Endothelial cell (in vitro differentiated cells): ENCODE results near the gene INPP4A. TPM values are rescaled to one million over a fixed set of nuclear protein-coding genes. Genes with fewer than 3 reads are reported as not detected.

Experiments
- DNase-seq: peaks from one replicate; pipeline ENCODE4 v3.0.0; 2021; ENCODE audit warnings: low spot score
- H3K27ac Mint-ChIP-seq: one replicate; pipeline ENCODE4 v1.8.0; 2021; ENCODE audit warnings: mixed read lengths, inconsistent platforms; ENCODE audit not compliant: unreplicated experiment
- H3K27me3 Mint-ChIP-seq: one replicate; pipeline ENCODE4 v1.8.0; 2021; ENCODE audit warnings: mild to moderate bottlenecking, moderate library complexity, mixed read lengths, inconsistent platforms; ENCODE audit not compliant: unreplicated experiment
- H3K36me3 Mint-ChIP-seq: one replicate; pipeline ENCODE4 v1.8.0; 2021; ENCODE audit warnings: mild to moderate bottlenecking, low read depth, mixed read lengths, inconsistent platforms; ENCODE audit not compliant: unreplicated experiment
- H3K4me1 Mint-ChIP-seq: one replicate; pipeline ENCODE4 v1.8.0; 2021; ENCODE audit warnings: mild to moderate bottlenecking, mixed read lengths, inconsistent platforms; ENCODE audit not compliant: unreplicated experiment
- H3K4me3 Mint-ChIP-seq: one replicate; pipeline ENCODE4 v1.8.0; 2021; ENCODE audit warnings: mild to moderate bottlenecking, mixed read lengths, inconsistent platforms; ENCODE audit not compliant: unreplicated experiment
- H3K9me3 Mint-ChIP-seq: one replicate; pipeline ENCODE4 v1.8.0; 2021; ENCODE audit warnings: mixed read lengths, inconsistent platforms; ENCODE audit not compliant: unreplicated experiment
- CTCF ChIP-seq: fragments of 200-600 bp; sonication (generic); IDR thresholded peaks from one replicate; pipeline ENCODE4 v1.5.0; 2021; ENCODE audit warnings: antibody characterized with exemption; ENCODE audit not compliant: unreplicated experiment
- long read RNA-seq: library from polyadenylated mRNA; unstranded; transcript quantifications from one replicate; pipeline ENCODE4 v2.0.0, GENCODE V29; 2020; ENCODE audit not compliant: unreplicated experiment
- total RNA-seq: library from RNA; stranded (reverse); fragmentation: NEBNext Ultra II Directional; extraction: Animal tissue kit (Norgen Biotek cat#: 25700); gene quantifications from one replicate; pipeline ENCODE4 v1.2.1, GENCODE V29; 2021; ENCODE audit not compliant: unreplicated experiment

INPP4A gene
- total RNA-seq = 26.8 TPM
- long read RNA-seq = 0 reads

- Mint-ChIP-seq H3K27me3 (peaks cover 3% of the 10 kb centered on the region), H3K36me3 (peaks cover 3% of the 10 kb centered on the region), H3K9me3 (no peaks in the 10 kb centered on the region), H3K4me3 (peak within 1 kb of the TSS; percentile 98), H3K27ac (peak within 1 kb of the TSS; percentile 88), H3K4me1 (peaks cover 11% of the 10 kb centered on the region)
- no peak for TF ChIP-seq CTCF
- DNase-seq = peak; percentile 89
Observed at GRCh38 chr2:98444436-98445176, at the start of gene INPP4A. Gene INPP4A (plus strand): TSS chr2:98444858. CDS start chr2:98520049, 75,191 bp downstream.

- H3K4me3 Mint-ChIP-seq = no peak overlapping the region
- no peaks in the 10 kb centered on the region for H3K9me3 Mint-ChIP-seq
- TF ChIP-seq CTCF = no peak
- H3K36me3 Mint-ChIP-seq = no peaks in the 10 kb centered on the region
- H3K27me3 Mint-ChIP-seq = peaks cover 15% of the 10 kb centered on the region
- H3K27ac Mint-ChIP-seq = no peak overlapping the region
- DNase-seq = no peak
- peaks cover 21% of the 10 kb centered on the region for H3K4me1 Mint-ChIP-seq
Observed at GRCh38 chr2:98395977-98396376, 48.7 kb upstream of the INPP4A start.

GRCh38 chr2:98396745-98397355 lies 47.8 kb upstream of the INPP4A start:
- TF ChIP-seq CTCF = no peak

GRCh38 chr2:98399140-98399539 lies 45.5 kb upstream of the INPP4A start:
- H3K27ac Mint-ChIP-seq = no peak overlapping the region
- no peaks in the 10 kb centered on the region for H3K36me3 Mint-ChIP-seq
- H3K4me1 Mint-ChIP-seq = peaks cover 15% of the 10 kb centered on the region
- DNase-seq = no peak
- no peaks in the 10 kb centered on the region for H3K9me3 Mint-ChIP-seq
- TF ChIP-seq CTCF = no peak
- peaks cover 11% of the 10 kb centered on the region for H3K27me3 Mint-ChIP-seq
- no peak overlapping the region for H3K4me3 Mint-ChIP-seq

More at GRCh38 chr2:98396745-98397355, 47.8 kb upstream of the INPP4A start:
- Mint-ChIP-seq H3K36me3 (no peaks in the 10 kb centered on the region), H3K27me3 (peaks cover 15% of the 10 kb centered on the region), H3K27ac (no peak overlapping the region), H3K4me3 (no peak overlapping the region), H3K9me3 (no peaks in the 10 kb centered on the region), H3K4me1 (peaks cover 21% of the 10 kb centered on the region)
- no peak for DNase-seq

- TF ChIP-seq CTCF = no peak
- no peaks in the 10 kb centered on the region for H3K36me3 Mint-ChIP-seq
- no peaks in the 10 kb centered on the region for H3K4me1 Mint-ChIP-seq
- H3K9me3 Mint-ChIP-seq = no peaks in the 10 kb centered on the region
- H3K27me3 Mint-ChIP-seq = peaks cover 2% of the 10 kb centered on the region
- H3K4me3 Mint-ChIP-seq = no peak overlapping the region
- no peak overlapping the region for H3K27ac Mint-ChIP-seq
- no peak for DNase-seq
Observed at GRCh38 chr2:98403878-98404277, 40.8 kb upstream of the INPP4A start.
